SK-N-SH (cell line): Measurements from ENCODE around the gene CTSA. TPM values are rescaled to one million over a fixed set of nuclear protein-coding genes. Genes with fewer than 3 reads are reported as not detected.

ENCODE experiments used
- CTCF ChIA-PET: fragments of 300-600, 350-600 bp; formaldehyde crosslinking; extraction: SDS; loops from one replicate; lab custom pipeline; 2021; lab: Yijun Ruan, JAX
- POLR2A ChIA-PET: fragments of 350-600 bp; sonication (Branson Sonifier 250); formaldehyde crosslinking; extraction: SDS; loops from one replicate; lab custom pipeline; 2020; ENCODE audit warnings: antibody characterized with exemption, inconsistent platforms; lab: Yijun Ruan, JAX
- DNase-seq: peaks from one replicate; pipeline ENCODE4 v3.0.0; 2012
- H2AFZ ChIP-seq: fragments of 200-600 bp; sonication (generic); 2 replicates; pipeline ENCODE4 v1.8.1; 2016; ENCODE audit warnings: antibody characterized with exemption, mild to moderate bottlenecking, low read depth
- H3F3A ChIP-seq: fragments of 200-600 bp; sonication (generic); replicated peaks from 2 replicates; pipeline ENCODE3; 2016; ENCODE audit warnings: antibody characterized with exemption, mild to moderate bottlenecking; ENCODE audit not compliant: insufficient read depth
- H3K27ac ChIP-seq, 2 experiments: fragments of 200-500 bp in 1 of 2; fragments of 200-600 bp in 1 of 2; sonication (Bioruptor generic) in 1 of 2; sonication (generic), shearing (Covaris generic) in 1 of 2; 2 replicates each; pipeline versions ENCODE4 v1.5.1 to v1.6.1; 2014 to 2016; ENCODE audit warnings: low read depth in 2 of 2, inconsistent platforms in 1 of 2, low read length in 1 of 2, mild to moderate bottlenecking in 1 of 2, mixed read lengths in 1 of 2
- H3K27me3 ChIP-seq: fragments of 200-600 bp; sonication (generic), shearing (Covaris generic); 2 replicates; pipeline ENCODE4 v1.6.1; 2016; ENCODE audit warnings: mixed run types; ENCODE audit not compliant: insufficient read depth
- H3K36me3 ChIP-seq, 2 experiments: fragments of 200-500 bp in 1 of 2; fragments of 200-600 bp in 1 of 2; sonication (Bioruptor generic) in 1 of 2; sonication (generic) in 1 of 2; replicated peaks in 1 of 2; 2 replicates each; pipeline versions ENCODE3 to v1.5.1; 2014 to 2016; ENCODE audit warnings: low read length in 1 of 2, mild to moderate bottlenecking in 1 of 2; ENCODE audit not compliant: insufficient read depth in 2 of 2, control insufficient read depth in 1 of 2
- H3K4me1 ChIP-seq, 2 experiments: fragments of 200-500 bp in 1 of 2; fragments of 200-600 bp in 1 of 2; sonication (Bioruptor generic) in 1 of 2; sonication (generic), shearing (Covaris generic) in 1 of 2; 2 replicates each; pipeline versions ENCODE4 v1.5.1 to v1.6.1; 2014 to 2016; ENCODE audit warnings: low read depth in 1 of 2, low read length in 1 of 2, mixed run types in 1 of 2; ENCODE audit not compliant: insufficient read depth in 2 of 2, control insufficient read depth in 1 of 2
- H3K4me2 ChIP-seq: fragments of 200-600 bp; sonication (generic), shearing (Covaris generic); 2 replicates; pipeline ENCODE4 v1.6.1; 2017; ENCODE audit warnings: mixed run types
- H3K4me3 ChIP-seq, 2 experiments: fragments of 200-500 bp in 1 of 2; fragments of 200-600 bp in 1 of 2; sonication (Bioruptor generic) in 1 of 2; sonication (generic), shearing (Covaris generic) in 1 of 2; 2 replicates each; pipeline versions ENCODE4 v1.5.1 to v1.8.1; 2014 to 2016; ENCODE audit warnings: low read depth in 2 of 2, inconsistent platforms in 1 of 2, low read length in 1 of 2, mild to moderate bottlenecking in 1 of 2, mixed read lengths in 1 of 2, moderate library complexity in 1 of 2
- H3K79me2 ChIP-seq: fragments of 200-600 bp; sonication (generic); 2 replicates; pipeline ENCODE4 v1.8.1; 2017; ENCODE audit warnings: mild to moderate bottlenecking; ENCODE audit not compliant: insufficient read depth
- H3K9ac ChIP-seq: fragments of 200-600 bp; sonication (generic); 2 replicates; pipeline ENCODE4 v1.6.1; 2017; ENCODE audit warnings: mixed run types
- H3K9me2 ChIP-seq: fragments of 200-600 bp; sonication (generic); 2 replicates; pipeline ENCODE4 v1.6.1; 2017; ENCODE audit warnings: mixed run types
- H3K9me3 ChIP-seq: fragments of 200-600 bp; sonication (generic); 2 replicates; pipeline ENCODE4 v1.6.1; 2017; ENCODE audit warnings: mixed run types, mild to moderate bottlenecking, moderate library complexity
- H4K20me1 ChIP-seq: fragments of 200-600 bp; sonication (generic); 2 replicates; pipeline ENCODE4 v1.6.1; 2017; ENCODE audit warnings: mild to moderate bottlenecking, mixed run types; ENCODE audit not compliant: insufficient read depth
- ELF1 ChIP-seq: IDR thresholded peaks from 2 replicates; pipeline ENCODE4 v1.4.0; 2012
- EP300 ChIP-seq, 2 experiments: IDR thresholded peaks; 2 replicates each; pipeline versions ENCODE4 v1.4.0 to v1.6.1; 2012; ENCODE audit warnings: borderline replicate concordance in 1 of 2, low read depth in 1 of 2, low read length in 1 of 2
- EZH2phosphoT487 ChIP-seq: fragments of 200-600 bp; sonication (generic); IDR thresholded peaks from 2 replicates; pipeline ENCODE4 v1.6.1; 2017; ENCODE audit warnings: low read depth, mixed run types, mild to moderate bottlenecking, antibody characterized with exemption, moderate library complexity, borderline replicate concordance
- FOSL2 ChIP-seq: IDR thresholded peaks from 2 replicates; pipeline ENCODE4 v1.4.0; 2012; ENCODE audit warnings: low read depth, mild to moderate bottlenecking, moderate library complexity, borderline replicate concordance
- FOXJ3 ChIP-seq: sonication (generic); formaldehyde crosslinking; IDR thresholded peaks from 2 replicates; pipeline ENCODE4 v1.5.1; 2020; ENCODE audit warnings: mild to moderate bottlenecking, missing genetic modification reagents
- FOXM1 ChIP-seq: IDR thresholded peaks from 2 replicates; pipeline ENCODE4 v1.4.0; 2012; ENCODE audit warnings: low read depth, mild to moderate bottlenecking
- MEF2A ChIP-seq: IDR thresholded peaks from 2 replicates; pipeline ENCODE4 v1.4.0; 2012; ENCODE audit warnings: low read depth, borderline replicate concordance
- NFIC ChIP-seq: IDR thresholded peaks from 2 replicates; pipeline ENCODE4 v1.4.0; 2012; ENCODE audit warnings: borderline replicate concordance
- PBX3 ChIP-seq: IDR thresholded peaks from 2 replicates; pipeline ENCODE4; 2012
- SIN3A ChIP-seq: IDR thresholded peaks from 2 replicates; pipeline ENCODE4 v1.6.1; 2012; ENCODE audit warnings: low read depth, mild to moderate bottlenecking, low read length, moderate library complexity, borderline replicate concordance
- SMC3 ChIP-seq: IDR thresholded peaks from 2 replicates; pipeline ENCODE4 v1.6.1; 2012; ENCODE audit warnings: low read depth, low read length, improper control_type of control experiment
- TCF12 ChIP-seq: IDR thresholded peaks from 2 replicates; pipeline ENCODE4 v1.4.0; 2012
- USF1 ChIP-seq: IDR thresholded peaks from 2 replicates; pipeline ENCODE4 v1.4.0; 2012; ENCODE audit warnings: low read depth, borderline replicate concordance
- WGBS: methylation state at CpG from one replicate; pipeline ENCODE4 v1.1.6; 2017; ENCODE audit warnings: low lambda C conversion rate; 5-methylcytosine and 5-hydroxymethylcytosine counted together
- polyA plus RNA-seq, 3 experiments: library from polyadenylated mRNA; depleted of rRNA; stranded (reverse); fragments of >200 nt; gene quantifications; 2 replicates each; pipeline ENCODE4 v1.2.3, GENCODE V29; 2012
- TF ChIP-seq, protein P1 (sequence below): fragments of 150-350 bp; IDR thresholded peaks from 2 replicates; pipeline ENCODE4 v1.6.1; 2016; ENCODE audit warnings: mild to moderate bottlenecking, low read depth, low read length

Gene CTSA
- polyA plus RNA-seq, 1 of the 3 experiments (the other 2 are of a cell fraction) = 338 TPM

DNA sequence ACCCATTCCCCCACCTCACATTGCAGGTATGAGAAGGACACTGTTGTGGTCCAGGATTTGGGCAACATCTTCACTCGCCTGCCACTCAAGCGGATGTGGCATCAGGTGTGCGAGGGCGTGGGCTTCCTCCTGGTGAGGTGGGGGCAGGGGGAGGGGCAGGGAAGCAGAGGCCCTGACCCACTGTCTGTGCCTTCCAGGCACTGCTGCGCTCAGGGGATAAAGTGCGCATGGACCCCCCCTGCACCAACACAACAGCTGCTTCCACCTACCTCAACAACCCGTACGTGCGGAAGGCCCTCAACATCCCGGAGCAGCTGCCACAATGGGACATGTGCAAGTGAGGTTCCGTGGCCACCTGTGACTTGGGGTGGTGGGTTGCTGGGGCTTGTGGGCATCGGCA lies 3.7 kb downstream of the CTSA start:
- Histone ChIP-seq H3F3A (peaks cover 7% of the 10 kb centered on the region), H2AFZ (no peak overlapping the region), H3K4me2 (no peak overlapping the region), H3K27me3 (no peaks in the 10 kb centered on the region), H4K20me1 (no peaks in the 10 kb centered on the region), H3K9ac (no peak overlapping the region), H3K4me3 (no peak overlapping the region), H3K27ac (no peak overlapping the region), H3K9me2 (no peaks in the 10 kb centered on the region)
- no peak for DNase-seq
- TF ChIP-seq FOXJ3 (CRISPR knock-in tag) = no peak
- TF ChIP-seq, protein P1, sequence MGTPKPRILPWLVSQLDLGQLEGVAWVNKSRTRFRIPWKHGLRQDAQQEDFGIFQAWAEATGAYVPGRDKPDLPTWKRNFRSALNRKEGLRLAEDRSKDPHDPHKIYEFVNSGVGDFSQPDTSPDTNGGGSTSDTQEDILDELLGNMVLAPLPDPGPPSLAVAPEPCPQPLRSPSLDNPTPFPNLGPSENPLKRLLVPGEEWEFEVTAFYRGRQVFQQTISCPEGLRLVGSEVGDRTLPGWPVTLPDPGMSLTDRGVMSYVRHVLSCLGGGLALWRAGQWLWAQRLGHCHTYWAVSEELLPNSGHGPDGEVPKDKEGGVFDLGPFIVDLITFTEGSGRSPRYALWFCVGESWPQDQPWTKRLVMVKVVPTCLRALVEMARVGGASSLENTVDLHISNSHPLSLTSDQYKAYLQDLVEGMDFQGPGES = no peak
- TF ChIP-seq ELF1 = no peak
- no peak for TF ChIP-seq FOSL2
- no peak for TF ChIP-seq SMC3
- TF ChIP-seq TCF12 = no peak
- TF ChIP-seq EP300 (IDR thresholded peaks at IDR 0.05; ENCODE audit: borderline replicate concordance in 1 of 2, low read depth in 1 of 2, low read length in 1 of 2) = no peak
- no peak for TF ChIP-seq FOXM1
- no peak for TF ChIP-seq PBX3
- no peak for TF ChIP-seq USF1
- no peak for TF ChIP-seq MEF2A
- TF ChIP-seq, all 33 proteins: peak for 0
- Histone ChIP-seq H3K79me2 (peaks cover 11% of the 10 kb centered on the region), H3K36me3 (peaks cover 15 to 43% of the 10 kb centered on the region in 2 experiments), H3K4me1 (peaks cover 0 to 9% of the 10 kb centered on the region in 2 experiments; a peak in 2 of 4 replicates), H3K9me3 (no peaks in the 10 kb centered on the region)
- POLR2A ChIA-PET = no interaction called here
- CTCF ChIA-PET = no interaction called here
- 84% methylated on average over 11 of the region's 12 CpGs for WGBS

GRCh38 chr20:45896641-45897161 lies 5.6 kb downstream of the CTSA start:
- Histone ChIP-seq H3F3A (peaks cover 13% of the 10 kb centered on the region), H3K9me3 (no peaks in the 10 kb centered on the region), H3K9me2 (no peaks in the 10 kb centered on the region), H3K9ac (no peak overlapping the region), H3K27ac (no peak overlapping the region), H3K4me1 (peaks cover 0 to 7% of the 10 kb centered on the region in 2 experiments; a peak in 2 of 4 replicates), H4K20me1 (no peaks in the 10 kb centered on the region), H3K4me2 (no peak overlapping the region), H3K79me2 (peaks cover 8% of the 10 kb centered on the region), H3K36me3 (peaks cover 24 to 45% of the 10 kb centered on the region in 2 experiments), H2AFZ (no peak overlapping the region), H3K27me3 (no peaks in the 10 kb centered on the region), H3K4me3 (no peak overlapping the region)
- POLR2A ChIA-PET = interaction anchor here (0.7 kb wide), 1 partner anchor 9 kb away, joined by 3 read pairs; no protein-coding TSS in a partner anchor
- WGBS = 98% methylated on average over 14 of the region's 14 CpGs
- CTCF ChIA-PET = interaction anchor here (0.6 to 1.2 kb wide), 2 partner anchors 9 to 29 kb away, joined by 3 to 4 read pairs; no protein-coding TSS in a partner anchor
- no peak for TF ChIP-seq EZH2phosphoT487
- TF ChIP-seq SMC3 = no peak
- TF ChIP-seq, protein P1 = no peak
- no peak for TF ChIP-seq MEF2A
- TF ChIP-seq NFIC = no peak
- no peak for TF ChIP-seq SIN3A
- no peak for DNase-seq
